ENCODE data around the gene CARMIL1. TPM values are rescaled to one million over a fixed set of nuclear protein-coding genes. Genes with fewer than 3 reads are reported as not detected.

Gene CARMIL1
- total and polyA plus RNA-seq, 2 of the 8 experiments (the other 6 are each of a cell fraction or from before 2014, with no cell fraction given), result 20.3 to 40.4 TPM

DNA sequence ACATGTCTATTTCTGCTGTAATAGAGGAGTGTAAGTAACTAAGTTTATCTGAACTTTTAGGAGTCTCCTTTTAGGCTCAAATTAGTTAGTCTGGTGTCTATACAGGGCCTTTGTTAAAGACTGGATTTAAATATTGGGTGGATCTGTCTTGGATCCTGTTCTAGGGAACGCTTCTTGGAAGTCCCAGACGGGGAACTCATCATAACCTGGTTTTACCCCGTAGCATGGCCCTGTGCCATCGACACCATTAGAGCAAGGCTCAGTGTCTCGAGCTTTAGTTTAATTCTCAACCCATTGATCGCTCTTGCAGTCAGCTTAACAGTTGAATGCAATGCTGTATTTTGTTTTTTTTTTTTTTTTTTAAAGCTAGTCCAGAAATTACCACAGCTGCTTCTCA, 89.9 kb downstream of the CARMIL1 start:
- H3K4ac ChIP-seq (replicated peaks; ENCODE audit: insufficient read length, low read depth, low read length), result no peak overlapping the region
- ChIA-PET POLR2A (ENCODE audit: partially characterized antibody) (no interaction called here), CTCF (ENCODE audit: partially characterized antibody) (interaction anchor here (0.8 to 1.9 kb wide), 8 partner anchors 13 to 123 kb away, joined by 3 to 6 read pairs (median 3); no protein-coding TSS in a partner anchor)
- no peak for TF ChIP-seq SAP30 (IDR thresholded peaks at IDR 0.05; ENCODE audit: insufficient read depth, insufficient replicate concordance, low read length)
- no peak for TF ChIP-seq FOSL1 (IDR thresholded peaks at IDR 0.05; ENCODE audit: insufficient read depth, low read depth, low read length)
- no peak for TF ChIP-seq RAD21 (IDR thresholded peaks at IDR 0.05 in 1 of 2, conservative IDR thresholded peaks at IDR 0.05 in 1 of 2; ENCODE audit: low read depth in 2 of 2, low read length in 2 of 2)
- no peak for TF ChIP-seq TCF12 (IDR thresholded peaks at IDR 0.05; ENCODE audit: low read depth, low read length)
- TF ChIP-seq CREB1 (IDR thresholded peaks at IDR 0.05), result no peak
- TF ChIP-seq POLR2A (IDR thresholded peaks at IDR 0.05; ENCODE audit: control extremely low read depth in 1 of 2, low read depth in 2 of 2, low read length in 2 of 2), result no peak

More for the DNA sequence above, 89.9 kb downstream of the CARMIL1 start:
- no peak overlapping the region for H3K56ac ChIP-seq (replicated peaks; ENCODE audit: insufficient read length, low read depth, low read length)
- peak overlapping the region in 1 of 2 experiments; percentile 4; a peak in 1 of 4 replicates for H3K4me2 ChIP-seq (ENCODE audit: insufficient read depth in 1 of 2, low read depth in 2 of 2, low read length in 2 of 2)
- no peak overlapping the region for H2BK15ac ChIP-seq (ENCODE audit: low read length)
- H2BK5ac ChIP-seq (ENCODE audit: low read depth, low read length), result 0 out of 2 replicates have a peak overlapping the region, but pooled peaks have one; percentile 76
- H3K4me3 ChIP-seq (ENCODE audit: extremely low read depth in 1 of 4, insufficient read depth in 2 of 4, low read depth in 3 of 4, low read length in 4 of 4), result no peak overlapping the region
- no peak overlapping the region for H3K14ac ChIP-seq (ENCODE audit: insufficient read length)
- no peak overlapping the region for H2AFZ ChIP-seq (ENCODE audit: low read length)
- H3K27me3 ChIP-seq (replicated peaks in 1 of 4; ENCODE audit: control insufficient read depth in 3 of 4, extremely low read depth in 1 of 4, insufficient read depth in 3 of 4, low read length in 3 of 4), result no peaks in the 10 kb centered on the region
- no peaks in the 10 kb centered on the region for H3K36me3 ChIP-seq (ENCODE audit: control insufficient read depth in 2 of 4, insufficient read depth in 4 of 4, low read length in 3 of 4)
- H3K9me3 ChIP-seq (ENCODE audit: insufficient read depth in 2 of 2, low read depth in 1 of 2, low read length in 1 of 2), result no peaks in the 10 kb centered on the region
- DNase-seq (ENCODE audit: low read depth in 1 of 2, low spot score in 2 of 2) (no peak), FAIRE-seq (no peak)
- no peak overlapping the region for H2AK5ac ChIP-seq (ENCODE audit: low read depth, low read length)
- H3K18ac ChIP-seq (ENCODE audit: extremely low read depth, low read length), result peak overlapping the region; percentile 60; the same call in 1 of the 2 replicates
- peaks cover 4 to 23% (median 13%) of the 10 kb centered on the region in 4 experiments; a peak in 6 of 7 replicates for H3K4me1 ChIP-seq (replicated peaks in 1 of 4; ENCODE audit: control insufficient read depth in 3 of 4, insufficient read depth in 4 of 4, low read length in 3 of 4)
- no peak overlapping the region; a peak in 1 of 7 replicates for H3K9ac ChIP-seq (replicated peaks in 1 of 4; ENCODE audit: extremely low read depth in 1 of 4, low read depth in 3 of 4, low read length in 3 of 4)
- 0 out of 2 replicates have a peak, but pooled peaks cover 3% of the 10 kb centered on the region for H3K23me2 ChIP-seq (ENCODE audit: low read depth, low read length)
- H4K91ac ChIP-seq (replicated peaks; ENCODE audit: insufficient read length, low read length), result no peak overlapping the region
- peaks cover 0 to 2% of the 10 kb centered on the region in 2 experiments for H4K20me1 ChIP-seq (replicated peaks in 1 of 2; ENCODE audit: control insufficient read depth in 1 of 2, insufficient read depth in 2 of 2, low read length in 2 of 2)
- H3K27ac ChIP-seq (ENCODE audit: low read depth, low read length), result 0 out of 2 replicates have a peak overlapping the region, but pooled peaks have one; percentile 10
- peaks cover 3 to 97% of the 10 kb centered on the region in 2 experiments; a peak in 3 of 4 replicates for H3K79me2 ChIP-seq (ENCODE audit: control insufficient read depth in 1 of 2, insufficient read depth in 2 of 2, low read length in 2 of 2)
- H3K23ac ChIP-seq (ENCODE audit: insufficient read length), result no peak overlapping the region
- H4K8ac ChIP-seq (ENCODE audit: extremely low read depth, insufficient read depth, low read length), result no peak overlapping the region
- no peak overlapping the region; the same call in 1 of the 2 replicates for H2BK12ac ChIP-seq (ENCODE audit: low read depth, low read length)
- H4K5ac ChIP-seq (ENCODE audit: insufficient read length, low read depth, low read length), result no peak overlapping the region
- H2BK20ac ChIP-seq (ENCODE audit: low read length), result no peak overlapping the region
- WGBS, 2 experiments (ENCODE audit: extremely low coverage in 1 of 2, insufficient coverage in 1 of 2, insufficient read length in 1 of 2, insufficient replicate concordance in 2 of 2, low coverage in 1 of 2, low lambda C conversion rate in 2 of 2, missing lambda C conversion rate in 1 of 2), result 83% methylated on average over 6 of the region's 6 CpGs; no CpG with 5 or more reads in 1 of the 2 experiments
- H3K79me1 ChIP-seq (ENCODE audit: low read depth, low read length), result peaks cover 12% of the 10 kb centered on the region; the same call in 1 of the 2 replicates
- H2BK120ac ChIP-seq (replicated peaks; ENCODE audit: low read depth, low read length), result no peak overlapping the region

All from H1 (cell line).